ENCODE results near the gene SNX25.

SNX25 gene

DNA sequence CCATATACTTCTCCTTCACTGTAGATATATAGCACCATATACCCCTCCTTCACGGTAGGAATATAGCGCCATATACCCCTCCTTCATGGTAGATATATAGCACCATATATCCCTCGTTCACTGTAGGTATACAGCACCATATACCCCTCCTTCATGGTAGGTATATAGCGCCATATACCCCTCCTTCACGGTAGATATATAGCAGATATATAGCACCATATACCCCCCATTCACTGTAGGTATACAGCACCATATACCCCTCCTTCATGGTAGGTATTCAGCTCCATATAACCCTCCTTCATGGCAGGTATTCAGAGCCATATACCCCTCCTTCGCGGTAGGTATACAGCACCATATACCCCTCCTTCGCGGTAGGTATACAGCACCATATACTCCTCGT is 12.5 kb downstream of the SNX25 start:
- in situ Hi-C loops (cut with MboI; ENCODE audit: low pct_unique_long_range_greater_than_20kb, low sequenced_read_pairs, unreplicated experiment), result no loop called here
- no peak for TF ChIP-seq CTCF (IDR thresholded peaks at IDR 0.05; ENCODE audit: extremely low read depth, insufficient read depth, missing control alignments)
- DNase-seq (ENCODE audit: low spot score), result no peak

- in situ Hi-C loops (cut with MboI; ENCODE audit: low pct_unique_long_range_greater_than_20kb, low sequenced_read_pairs, unreplicated experiment), result no loop called here
- DNase-seq (ENCODE audit: low spot score), result no peak
- TF ChIP-seq CTCF (IDR thresholded peaks at IDR 0.05; ENCODE audit: extremely low read depth, insufficient read depth, missing control alignments), result no peak
Observed at GRCh38 chr4:185222598-185222997, 13.2 kb downstream of the SNX25 start.

DNA sequence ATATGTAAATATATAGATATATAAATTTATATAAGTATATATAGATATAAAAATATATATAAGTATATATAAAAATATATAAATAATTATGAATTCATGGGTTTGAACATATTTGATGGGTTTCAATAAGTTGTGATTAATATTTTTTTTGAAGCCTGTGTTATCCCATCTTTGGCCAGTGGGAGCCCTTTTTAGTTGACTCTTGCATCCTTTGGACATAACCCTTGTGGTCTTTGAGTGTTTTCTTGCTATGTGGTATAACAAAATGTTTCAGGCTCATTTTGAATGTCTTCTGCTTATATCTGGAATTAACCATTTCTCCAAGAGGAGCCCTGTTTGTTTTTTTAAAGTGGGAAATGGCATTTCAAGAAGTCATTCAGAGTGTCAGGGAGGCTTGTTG is 15.2 kb downstream of the SNX25 start:
- no peak for TF ChIP-seq CTCF (IDR thresholded peaks at IDR 0.05; ENCODE audit: extremely low read depth, insufficient read depth, missing control alignments)
- in situ Hi-C loops (cut with MboI; ENCODE audit: low pct_unique_long_range_greater_than_20kb, low sequenced_read_pairs, unreplicated experiment), result no loop called here
- DNase-seq (ENCODE audit: low spot score), result no peak

- TF ChIP-seq CTCF (IDR thresholded peaks at IDR 0.05; ENCODE audit: extremely low read depth, insufficient read depth, missing control alignments), result no peak
- no peak for DNase-seq (ENCODE audit: low spot score)
- in situ Hi-C loops (cut with MboI; ENCODE audit: low pct_unique_long_range_greater_than_20kb, low sequenced_read_pairs, unreplicated experiment), result no loop called here
Observed at GRCh38 chr4:185225940-185226339, 16.5 kb downstream of the SNX25 start.

DNA sequence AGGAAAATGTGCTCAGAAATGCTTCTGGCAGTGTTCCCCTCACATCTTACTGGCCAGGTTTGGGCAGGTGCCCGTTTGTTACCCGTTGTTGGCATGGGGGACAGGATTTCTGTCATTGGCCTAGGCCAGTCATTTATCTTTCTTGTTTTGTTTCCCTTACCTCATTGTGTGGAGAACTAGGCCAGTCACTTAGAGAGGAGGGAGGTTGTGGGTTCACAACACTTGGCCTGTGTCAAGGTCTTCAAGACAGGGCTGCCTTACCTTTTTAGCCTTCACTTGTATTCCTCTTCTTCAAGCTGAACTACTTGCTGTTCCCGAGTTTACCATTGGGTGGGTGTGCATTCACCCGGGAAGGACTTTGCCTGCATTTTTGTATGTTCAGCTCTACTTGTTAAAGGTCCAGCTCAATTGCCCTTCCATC is 17.7 kb downstream of the SNX25 start:
- no peak for TF ChIP-seq CTCF (IDR thresholded peaks at IDR 0.05; ENCODE audit: extremely low read depth, insufficient read depth, missing control alignments)
- DNase-seq (ENCODE audit: low spot score), result no peak
- in situ Hi-C loops (cut with MboI; ENCODE audit: low pct_unique_long_range_greater_than_20kb, low sequenced_read_pairs, unreplicated experiment), result no loop called here

- DNase-seq (ENCODE audit: low spot score), result no peak
- no peak for TF ChIP-seq CTCF (IDR thresholded peaks at IDR 0.05; ENCODE audit: extremely low read depth, insufficient read depth, missing control alignments)
- in situ Hi-C loops (cut with MboI; ENCODE audit: low pct_unique_long_range_greater_than_20kb, low sequenced_read_pairs, unreplicated experiment), result no loop called here
Observed at GRCh38 chr4:185227713-185228278, 18.4 kb downstream of the SNX25 start.
